ENCODE measurements around the gene SPEN.

DNA sequence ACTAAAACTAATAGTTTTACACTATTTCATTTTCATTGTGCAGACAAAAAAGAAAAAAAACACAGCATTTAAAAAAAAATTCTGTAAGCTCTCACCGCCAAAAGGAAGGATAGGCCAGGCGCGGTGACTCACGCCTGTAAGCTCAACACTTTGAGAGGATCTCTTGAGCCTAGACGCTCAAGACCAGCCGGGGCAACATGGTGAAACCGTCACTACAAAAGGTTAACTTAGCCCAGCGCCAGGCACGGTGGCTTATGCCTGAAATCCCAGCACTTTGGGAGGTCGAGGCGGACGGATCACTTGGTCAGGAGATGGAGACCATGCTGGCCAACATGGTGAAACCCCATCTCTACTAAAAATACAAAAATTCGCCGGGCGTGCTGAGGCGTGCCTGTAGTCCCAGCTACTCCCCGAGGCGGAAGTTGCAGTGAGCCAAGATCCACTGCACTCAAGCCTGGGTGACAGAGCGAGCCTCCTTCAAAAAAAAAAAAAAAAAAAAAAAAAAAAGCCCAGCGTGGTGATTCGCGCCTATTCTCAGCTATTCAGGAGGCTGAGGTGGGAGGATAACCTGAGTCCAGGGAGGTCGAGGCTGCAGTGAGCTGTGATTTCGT, 14.3 kb upstream of the SPEN start:
- TF ChIP-seq, protein P1, sequence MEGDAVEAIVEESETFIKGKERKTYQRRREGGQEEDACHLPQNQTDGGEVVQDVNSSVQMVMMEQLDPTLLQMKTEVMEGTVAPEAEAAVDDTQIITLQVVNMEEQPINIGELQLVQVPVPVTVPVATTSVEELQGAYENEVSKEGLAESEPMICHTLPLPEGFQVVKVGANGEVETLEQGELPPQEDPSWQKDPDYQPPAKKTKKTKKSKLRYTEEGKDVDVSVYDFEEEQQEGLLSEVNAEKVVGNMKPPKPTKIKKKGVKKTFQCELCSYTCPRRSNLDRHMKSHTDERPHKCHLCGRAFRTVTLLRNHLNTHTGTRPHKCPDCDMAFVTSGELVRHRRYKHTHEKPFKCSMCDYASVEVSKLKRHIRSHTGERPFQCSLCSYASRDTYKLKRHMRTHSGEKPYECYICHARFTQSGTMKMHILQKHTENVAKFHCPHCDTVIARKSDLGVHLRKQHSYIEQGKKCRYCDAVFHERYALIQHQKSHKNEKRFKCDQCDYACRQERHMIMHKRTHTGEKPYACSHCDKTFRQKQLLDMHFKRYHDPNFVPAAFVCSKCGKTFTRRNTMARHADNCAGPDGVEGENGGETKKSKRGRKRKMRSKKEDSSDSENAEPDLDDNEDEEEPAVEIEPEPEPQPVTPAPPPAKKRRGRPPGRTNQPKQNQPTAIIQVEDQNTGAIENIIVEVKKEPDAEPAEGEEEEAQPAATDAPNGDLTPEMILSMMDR (IDR thresholded peaks at IDR 0.05) = no peak
- TF ChIP-seq POLR2A (IDR thresholded peaks at IDR 0.05) = no peak

All from lower leg skin (tissue), 3 donors.